Jurkat, Clone E6-1 (cell line): ENCODE data around the gene SPRED3.
A peak's percentile ranks its signal among the peaks of the same experiment; 100 is the strongest.

Experiments used
- DNase-seq: peaks from one replicate; pipeline ENCODE4 v3.0.0-alpha.2; 2011; ENCODE audit warnings: low read depth, low spot score
- H3K4me3 ChIP-seq: 2 replicates; pipeline ENCODE4 v1.5.1; 2011; ENCODE audit warnings: mild to moderate bottlenecking, low read length, control low read depth, moderate library complexity

The SPRED3 gene

DNA sequence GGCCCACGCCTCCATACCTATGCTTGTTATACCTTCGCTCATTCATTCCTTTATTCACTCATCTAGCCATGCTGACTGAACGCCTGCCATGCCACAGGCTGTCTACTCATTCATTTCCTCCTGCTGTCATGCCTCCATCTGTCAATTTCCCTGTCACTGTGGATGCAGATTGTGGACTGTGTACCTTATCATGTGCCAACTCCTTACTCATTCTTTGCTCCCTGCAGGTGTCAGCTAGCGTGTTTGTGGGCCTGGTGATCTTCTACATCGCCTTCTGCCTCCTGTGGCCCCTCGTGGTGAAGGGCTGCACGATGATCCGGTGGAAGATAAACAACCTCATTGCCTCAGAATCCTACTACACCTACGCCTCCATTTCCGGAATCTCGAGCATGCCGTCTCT is 18.2 kb upstream of the SPRED3 start:
- no peak overlapping the region for H3K4me3 ChIP-seq
- DNase-seq, result no peak

DNA sequence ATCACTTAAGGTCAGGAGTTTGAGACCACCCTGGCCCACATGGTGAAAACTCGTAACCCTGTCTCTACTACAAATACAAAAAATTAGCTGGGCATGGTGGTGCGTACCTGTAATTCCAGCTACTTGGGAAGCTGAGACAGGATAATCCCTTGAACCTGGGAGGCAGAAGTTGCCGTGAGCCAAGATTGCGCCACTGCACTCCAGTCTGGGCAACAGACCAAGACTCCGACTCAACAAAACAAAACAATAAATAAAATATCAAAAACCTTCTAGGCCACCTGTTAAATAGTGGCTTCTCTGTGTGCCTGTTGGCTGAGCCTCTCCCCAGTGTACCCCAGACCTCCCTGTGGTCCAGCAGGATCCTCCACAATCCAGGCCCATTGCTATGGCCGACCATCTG is 17.4 kb upstream of the SPRED3 start:
- H3K4me3 ChIP-seq, result no peak overlapping the region
- DNase-seq, result no peak

DNA sequence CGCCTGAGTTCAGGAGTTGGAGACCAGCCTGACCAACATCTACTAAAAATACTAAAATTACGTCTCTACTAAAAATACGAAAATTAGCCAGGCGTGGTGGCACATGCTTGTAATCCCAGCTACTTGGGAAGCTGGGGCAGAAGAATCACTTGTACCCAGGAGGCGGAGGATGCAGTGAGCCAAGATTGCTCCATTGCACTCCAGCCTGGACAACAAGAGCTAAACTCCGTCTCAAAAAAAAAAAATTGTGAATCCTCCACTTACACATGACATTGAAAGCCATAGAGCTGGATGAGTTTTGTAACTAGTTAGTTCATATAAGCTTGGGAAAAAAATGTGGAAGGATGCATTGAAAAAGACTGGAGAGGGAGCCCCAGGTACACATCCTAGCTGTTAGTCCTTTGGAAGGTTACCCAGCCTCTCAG is 14.6 kb upstream of the SPRED3 start:
- peak overlapping the region; percentile 59 for H3K4me3 ChIP-seq
- DNase-seq, result no peak

- DNase-seq, result peak; percentile 98
- H3K4me3 ChIP-seq, result peak within 1 kb of the TSS; percentile 95
Observed at GRCh38 chr19:38374332-38375097, 14.0 kb upstream of the SPRED3 start, which contains the start of gene PSMD8. PSMD8 (plus strand) TSS chr19:38374571; CDS start chr19:38374602, 31 bp downstream.

GRCh38 chr19:38375098-38375493 is 13.4 kb upstream of the SPRED3 start:
- DNase-seq, result no peak
- H3K4me3 ChIP-seq, result peak overlapping the region; percentile 95

DNA sequence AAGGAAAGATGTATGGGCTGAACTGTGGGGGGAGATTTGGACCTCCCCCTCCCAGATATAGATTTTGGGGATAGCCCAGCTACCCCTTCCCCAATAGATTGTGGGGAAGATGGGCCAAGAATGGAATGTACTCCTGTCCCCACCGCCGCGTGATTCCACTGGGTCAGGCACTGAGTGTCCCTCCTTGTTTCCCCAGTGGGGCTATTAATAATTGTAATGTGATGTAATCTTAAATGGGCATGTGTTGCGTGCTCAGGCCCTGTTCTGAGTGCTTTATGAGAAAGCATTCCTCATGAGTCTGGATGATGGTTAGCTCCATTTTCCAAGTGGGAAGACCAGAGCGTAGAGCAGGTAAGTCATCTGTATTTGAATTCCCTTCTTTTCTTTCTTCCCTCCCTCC is 12.7 kb upstream of the SPRED3 start:
- no peak for DNase-seq
- peak overlapping the region; percentile 95 for H3K4me3 ChIP-seq

- DNase-seq, result no peak
- H3K4me3 ChIP-seq, result no peak overlapping the region
Observed at GRCh38 chr19:38376576-38376975, 11.9 kb upstream of the SPRED3 start.

GRCh38 chr19:38377052-38377451 is 11.4 kb upstream of the SPRED3 start:
- no peak for DNase-seq
- no peak overlapping the region for H3K4me3 ChIP-seq

- DNase-seq, result no peak
- no peak overlapping the region for H3K4me3 ChIP-seq
Observed at GRCh38 chr19:38378866-38379265, 9.6 kb upstream of the SPRED3 start.

DNA sequence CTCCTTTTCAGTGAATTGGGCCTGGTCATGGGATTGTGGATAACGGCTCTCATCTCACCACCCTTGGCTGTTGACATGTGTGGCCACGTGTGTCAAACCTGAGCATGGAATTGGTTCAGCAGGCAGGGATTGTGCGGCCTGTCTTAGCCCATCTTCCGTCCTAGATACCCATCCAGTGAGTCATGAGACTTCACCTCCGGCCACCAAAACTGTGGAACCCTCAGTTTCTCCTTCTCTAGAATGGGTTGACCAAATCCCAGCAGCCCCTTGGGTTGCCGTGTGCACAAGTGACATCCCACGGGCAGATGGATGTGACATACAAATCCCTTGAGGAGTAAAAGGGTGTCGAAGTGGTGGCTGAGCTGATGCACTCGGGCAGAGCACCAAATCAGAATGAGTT is 7.4 kb upstream of the SPRED3 start:
- DNase-seq, result no peak
- no peak overlapping the region for H3K4me3 ChIP-seq

DNA sequence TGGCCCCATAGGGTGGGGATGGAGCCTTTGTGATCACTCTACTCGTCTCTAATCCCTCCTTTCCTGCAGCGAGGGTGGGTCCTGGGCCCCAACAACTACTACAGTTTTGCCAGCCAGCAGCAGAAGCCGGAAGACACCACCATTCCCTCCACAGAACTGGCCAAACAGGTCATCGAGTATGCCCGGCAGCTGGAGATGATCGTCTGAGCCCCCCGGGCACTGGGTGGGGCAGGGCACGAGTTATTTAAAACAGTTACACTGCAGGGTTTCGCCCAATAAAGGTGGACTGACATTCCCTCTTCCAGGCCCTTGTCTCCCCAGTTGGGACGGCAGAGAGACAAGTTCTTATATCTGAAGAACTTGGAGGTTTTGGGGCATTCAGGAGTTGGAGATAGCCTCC is 5.3 kb upstream of the SPRED3 start:
- no peak overlapping the region for H3K4me3 ChIP-seq
- no peak for DNase-seq

DNA sequence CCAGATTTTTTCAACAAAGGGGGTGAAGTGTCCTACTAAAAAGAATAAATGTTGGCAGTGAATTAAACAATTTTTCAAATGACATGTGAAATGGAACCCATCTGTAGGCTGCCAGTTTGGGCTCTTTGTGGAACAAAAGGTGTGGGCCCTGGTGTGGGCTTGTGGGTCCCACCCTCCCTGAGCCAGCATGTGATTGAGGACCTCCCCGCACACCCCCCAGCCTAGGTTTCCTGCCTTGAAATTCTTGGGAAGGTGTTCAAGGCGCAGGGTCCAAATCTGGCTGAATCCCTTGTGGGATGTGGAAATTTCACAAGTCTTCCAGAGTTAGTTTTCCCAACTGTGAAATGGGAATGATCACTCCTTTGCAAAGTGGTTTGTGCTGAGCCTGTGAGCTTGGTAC is 4.8 kb upstream of the SPRED3 start:
- DNase-seq, result no peak
- H3K4me3 ChIP-seq, result no peak overlapping the region

- H3K4me3 ChIP-seq, result no peak overlapping the region
- no peak for DNase-seq
Observed at GRCh38 chr19:38384209-38385027, 4.1 kb upstream of the SPRED3 start.

DNA sequence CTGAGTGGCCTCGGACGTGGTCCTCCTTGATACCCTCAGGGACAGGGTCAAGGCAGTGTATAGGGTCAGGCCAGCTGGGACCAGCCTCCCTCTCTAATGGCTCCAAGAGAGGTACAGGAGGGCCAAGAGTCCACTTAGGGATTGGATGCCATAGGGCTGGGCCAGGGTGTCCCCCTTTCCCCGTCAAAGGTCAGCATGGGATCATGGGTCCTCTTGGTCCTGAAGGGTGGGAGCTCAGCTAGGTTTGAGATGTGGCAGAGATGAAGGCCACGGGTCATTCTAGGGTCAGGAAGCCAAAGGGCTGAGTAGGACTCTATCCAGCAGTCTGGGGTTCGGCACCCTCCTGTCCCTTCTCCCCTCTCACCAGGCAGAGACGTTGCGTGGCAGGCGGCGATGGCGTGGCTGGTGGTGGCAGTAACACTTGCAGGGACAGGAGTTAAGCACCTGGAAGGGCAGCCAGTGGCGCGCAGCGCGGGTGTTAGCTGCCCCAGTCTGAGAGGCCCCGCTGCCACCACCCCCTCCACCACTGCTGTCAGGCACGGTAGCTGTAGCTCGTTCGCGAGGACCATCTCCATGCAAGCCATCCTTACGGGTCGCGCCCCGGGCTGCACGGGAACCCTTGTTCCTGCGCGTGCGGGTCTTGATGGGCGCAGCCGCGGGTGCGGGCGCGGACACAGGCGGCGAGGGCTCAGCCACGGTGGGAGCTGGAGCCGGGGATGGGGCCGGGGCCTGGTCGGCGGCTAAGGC is 3.3 kb upstream of the SPRED3 start:
- no peak overlapping the region for H3K4me3 ChIP-seq
- no peak for DNase-seq

DNA sequence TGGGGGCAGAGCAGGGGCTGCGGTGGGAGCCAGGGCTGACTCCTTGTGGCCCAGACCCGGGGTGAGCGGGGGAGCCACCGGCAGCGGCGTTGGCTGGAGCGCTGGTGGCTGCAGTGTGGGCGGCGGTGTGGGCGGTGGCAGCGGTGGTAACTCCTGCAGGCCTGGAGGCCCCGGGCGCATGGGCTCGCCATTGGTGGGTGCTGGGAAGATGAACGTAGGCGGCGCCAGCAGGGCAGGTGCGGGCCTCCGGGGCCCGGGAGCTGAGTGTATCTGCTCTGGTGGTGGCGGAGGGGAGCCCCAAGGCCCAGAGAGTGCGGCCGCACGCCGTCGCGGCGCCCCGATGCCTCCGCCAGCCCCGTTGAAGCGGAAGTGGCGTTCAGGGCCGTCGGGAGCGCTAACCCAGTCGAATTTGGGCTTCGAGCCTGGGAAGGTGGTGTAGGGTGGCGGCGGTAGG is 2.7 kb upstream of the SPRED3 start:
- DNase-seq, result no peak

GRCh38 chr19:38386300-38386970 is 2.1 kb upstream of the SPRED3 start:
- DNase-seq, result no peak
- no peak overlapping the region for H3K4me3 ChIP-seq

More for the DNA sequence above, 2.7 kb upstream of the SPRED3 start:
- no peak overlapping the region for H3K4me3 ChIP-seq

GRCh38 chr19:38386971-38387549 is 1.4 kb upstream of the SPRED3 start:
- H3K4me3 ChIP-seq, result peak overlapping the region; percentile 62
- no peak for DNase-seq

GRCh38 chr19:38387550-38388348 is 748 bp upstream of the SPRED3 start, which contains the start of gene GGN:
GGN (minus strand) TSS chr19:38388034; CDS start chr19:38387261, 773 bp downstream.
- DNase-seq, result peak; percentile 78
- H3K4me3 ChIP-seq, result peak within 1 kb of the TSS; percentile 62
